Tibial artery (tissue), 4 donors: ENCODE results near the gene RGS13.

Source experiments
- DNase-seq, 2 donors: peaks; one replicate each; pipeline ENCODE4 v3.0.0-alpha.2; 2019
- H3K27ac ChIP-seq, 2 donors: fragments of 200-600 bp; sonication (generic) in 1 of 2; 1 replicate in 1 of 2; 2 replicates in 1 of 2; pipeline ENCODE4 v1.5.1; 2018 to 2019; ENCODE audit warnings: mild to moderate bottlenecking in 1 of 2
- H3K27me3 ChIP-seq, 2 donors: fragments of 200-600 bp; sonication (generic) in 1 of 2; one replicate each; pipeline versions ENCODE4 v1.5.1 to v1.6.0; 2016 to 2019
- H3K36me3 ChIP-seq, 3 donors: fragments of 200-600 bp; sonication (generic) in 2 of 3; one replicate each; pipeline ENCODE4 v1.5.1; 2016 to 2019; ENCODE audit warnings: mild to moderate bottlenecking in 2 of 3
- H3K4me1 ChIP-seq, 4 donors: fragments of 200-600 bp; sonication (generic) in 2 of 4; 1 replicate in 3 of 4; 2 replicates in 1 of 4; pipeline ENCODE4 v1.5.1; 2016 to 2019
- H3K4me3 ChIP-seq, 2 donors: fragments of 200-600 bp; sonication (generic) in 1 of 2; 1 replicate in 1 of 2; 2 replicates in 1 of 2; pipeline ENCODE4 v1.5.1; 2018 to 2019; ENCODE audit warnings: mild to moderate bottlenecking in 2 of 2
- H3K9me3 ChIP-seq, 3 donors: fragments of 200-600 bp; sonication (generic) in 1 of 3; one replicate each; pipeline ENCODE4 v1.5.1; 2016 to 2019
- intact Hi-C: fragments of 100-400 bp; cut with DNase I; formaldehyde crosslinking; loops from one replicate; pipeline ENCODE4 v1.15.0; 2023; ENCODE audit warnings: low total_unique reads
- TF ChIP-seq, protein P1 (sequence below), 2 experiments: fragments of 200-600 bp in 1 of 2; fragments of 450-650 bp in 1 of 2; IDR thresholded peaks; one replicate each; pipeline ENCODE4 v1.5.1; 2017 to 2019; ENCODE audit warnings: antibody characterized with exemption in 2 of 2, mild to moderate bottlenecking in 1 of 2, moderate library complexity in 1 of 2

RGS13 gene

GRCh38 chr1:192627901-192628300 lies 8.0 kb upstream of the RGS13 start:
- DNase-seq = no peak
- intact Hi-C loops = no loop called here
- Histone ChIP-seq H3K4me1 (peaks cover 0 to 36% (median 21%) of the 10 kb centered on the region in 4 donors), H3K36me3 (no peaks in the 10 kb centered on the region), H3K27me3 (no peaks in the 10 kb centered on the region), H3K4me3 (no peak overlapping the region), H3K27ac (no peak overlapping the region), H3K9me3 (no peaks in the 10 kb centered on the region)
- TF ChIP-seq, protein P1, sequence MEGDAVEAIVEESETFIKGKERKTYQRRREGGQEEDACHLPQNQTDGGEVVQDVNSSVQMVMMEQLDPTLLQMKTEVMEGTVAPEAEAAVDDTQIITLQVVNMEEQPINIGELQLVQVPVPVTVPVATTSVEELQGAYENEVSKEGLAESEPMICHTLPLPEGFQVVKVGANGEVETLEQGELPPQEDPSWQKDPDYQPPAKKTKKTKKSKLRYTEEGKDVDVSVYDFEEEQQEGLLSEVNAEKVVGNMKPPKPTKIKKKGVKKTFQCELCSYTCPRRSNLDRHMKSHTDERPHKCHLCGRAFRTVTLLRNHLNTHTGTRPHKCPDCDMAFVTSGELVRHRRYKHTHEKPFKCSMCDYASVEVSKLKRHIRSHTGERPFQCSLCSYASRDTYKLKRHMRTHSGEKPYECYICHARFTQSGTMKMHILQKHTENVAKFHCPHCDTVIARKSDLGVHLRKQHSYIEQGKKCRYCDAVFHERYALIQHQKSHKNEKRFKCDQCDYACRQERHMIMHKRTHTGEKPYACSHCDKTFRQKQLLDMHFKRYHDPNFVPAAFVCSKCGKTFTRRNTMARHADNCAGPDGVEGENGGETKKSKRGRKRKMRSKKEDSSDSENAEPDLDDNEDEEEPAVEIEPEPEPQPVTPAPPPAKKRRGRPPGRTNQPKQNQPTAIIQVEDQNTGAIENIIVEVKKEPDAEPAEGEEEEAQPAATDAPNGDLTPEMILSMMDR (IDR thresholded peaks at IDR 0.05) = no peak

- TF ChIP-seq, protein P1 (IDR thresholded peaks at IDR 0.05) = no peak
- H3K27me3 ChIP-seq = no peaks in the 10 kb centered on the region
- no peaks in the 10 kb centered on the region for H3K9me3 ChIP-seq
- H3K4me3 ChIP-seq = no peak overlapping the region
- H3K27ac ChIP-seq = no peak overlapping the region
- intact Hi-C loops = no loop called here
- H3K36me3 ChIP-seq = no peaks in the 10 kb centered on the region
- H3K4me1 ChIP-seq = peaks cover 0 to 36% (median 21%) of the 10 kb centered on the region in 4 donors
- no peak for DNase-seq
Observed at GRCh38 chr1:192628396-192629057, 7.4 kb upstream of the RGS13 start.

GRCh38 chr1:192629612-192630011 lies 6.3 kb upstream of the RGS13 start:
- no peak for DNase-seq
- no peaks in the 10 kb centered on the region for H3K9me3 ChIP-seq
- no peak overlapping the region for H3K27ac ChIP-seq
- H3K4me1 ChIP-seq = peaks cover 0 to 36% (median 21%) of the 10 kb centered on the region in 4 donors
- no peaks in the 10 kb centered on the region for H3K36me3 ChIP-seq
- H3K27me3 ChIP-seq = no peaks in the 10 kb centered on the region
- H3K4me3 ChIP-seq = no peak overlapping the region
- TF ChIP-seq, protein P1 (IDR thresholded peaks at IDR 0.05) = no peak
- intact Hi-C loops = no loop called here

DNA sequence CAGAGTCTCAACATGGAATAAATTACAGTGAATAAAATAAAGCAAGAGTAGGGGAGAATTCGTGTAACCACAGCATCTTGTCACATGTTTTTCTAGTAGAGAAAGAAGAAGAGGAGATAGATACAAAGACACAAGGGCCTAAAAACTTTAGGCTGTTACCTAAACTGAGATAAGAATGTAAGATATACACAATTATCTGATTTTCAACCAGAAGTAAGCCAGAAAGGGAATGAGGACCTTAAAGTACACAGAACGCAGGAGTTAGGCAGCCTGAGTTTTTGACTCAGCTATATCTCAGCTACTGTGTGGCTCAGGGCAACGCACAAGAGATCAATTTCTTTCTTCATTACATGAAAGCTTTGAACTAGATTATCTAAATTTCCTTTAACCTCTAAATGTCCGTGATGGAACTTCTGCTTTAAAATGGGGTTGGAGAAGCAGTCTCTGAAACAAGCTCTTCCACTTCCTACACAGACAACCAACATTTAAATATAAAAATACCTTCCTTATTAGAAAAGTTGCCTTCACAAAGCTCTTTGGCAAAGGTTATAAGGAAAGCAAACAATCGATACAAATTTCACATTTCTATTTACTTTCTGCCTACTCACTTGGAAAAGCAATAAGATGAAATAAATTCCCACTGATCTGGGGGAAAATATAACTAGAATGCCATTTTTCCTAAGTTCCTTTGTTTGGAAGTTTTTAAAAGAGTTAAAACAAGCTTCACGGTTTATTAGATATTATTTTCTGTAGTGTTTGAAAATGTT lies 5.2 kb upstream of the RGS13 start:
- no peak for DNase-seq
- H3K4me3 ChIP-seq = no peak overlapping the region
- intact Hi-C loops = no loop called here
- no peaks in the 10 kb centered on the region for H3K9me3 ChIP-seq
- H3K4me1 ChIP-seq = peaks cover 0 to 36% (median 21%) of the 10 kb centered on the region in 4 donors
- no peaks in the 10 kb centered on the region for H3K27me3 ChIP-seq
- no peaks in the 10 kb centered on the region for H3K36me3 ChIP-seq
- TF ChIP-seq, protein P1 (IDR thresholded peaks at IDR 0.05) = no peak
- H3K27ac ChIP-seq = no peak overlapping the region

DNA sequence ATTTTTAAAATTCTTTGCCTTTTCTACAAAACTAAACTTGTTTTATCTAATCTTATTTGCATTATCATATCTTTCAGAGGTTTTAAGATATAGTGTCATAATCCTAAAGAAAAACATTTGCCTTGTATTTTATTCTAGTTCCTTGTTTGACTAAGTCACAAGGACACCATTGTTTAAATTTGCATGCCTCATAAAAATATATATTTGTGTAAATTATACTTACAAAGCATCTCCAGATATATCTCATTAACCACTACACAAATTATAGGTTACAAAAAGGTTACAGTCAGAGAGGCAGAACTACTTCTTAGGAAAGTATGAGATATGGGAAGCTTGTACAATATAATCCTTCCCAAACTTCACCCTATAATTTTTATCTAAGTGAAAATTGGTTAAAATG lies 4.2 kb upstream of the RGS13 start:
- intact Hi-C loops = no loop called here
- Histone ChIP-seq H3K4me3 (no peak overlapping the region), H3K36me3 (no peaks in the 10 kb centered on the region), H3K9me3 (no peaks in the 10 kb centered on the region), H3K4me1 (peaks cover 0 to 26% (median 11%) of the 10 kb centered on the region in 4 donors), H3K27me3 (no peaks in the 10 kb centered on the region), H3K27ac (no peak overlapping the region)
- TF ChIP-seq, protein P1 (IDR thresholded peaks at IDR 0.05) = no peak
- no peak for DNase-seq
